PC-3 (cell line): ENCODE data around the gene FAM20B.

ENCODE experiments used
- EZH2 ChIP-seq: fragments of 300-600 bp; sonication (generic); IDR thresholded peaks from one replicate; pipeline ENCODE4 v1.6.1; 2017; ENCODE audit warnings: antibody characterized with exemption, mild to moderate bottlenecking, low read length; ENCODE audit not compliant: unreplicated experiment
- EZH2phosphoT487 ChIP-seq: fragments of 300-600 bp; sonication (generic); IDR thresholded peaks from 2 replicates; pipeline ENCODE4 v1.6.1; 2018; ENCODE audit warnings: mild to moderate bottlenecking, antibody characterized with exemption, low read length, borderline replicate concordance
- TF ChIP-seq, protein P1 (sequence below): fragments of 300-600 bp; sonication (generic); conservative IDR thresholded peaks from 2 replicates; pipeline ENCODE4 v1.5.1; 2017; ENCODE audit warnings: antibody characterized with exemption, low read depth, mild to moderate bottlenecking, low read length

GRCh38 chr1:179046808-179047635 is 21.3 kb downstream of the FAM20B start:
- TF ChIP-seq EZH2 (no peak), EZH2phosphoT487 (no peak)
- TF ChIP-seq, protein P1, sequence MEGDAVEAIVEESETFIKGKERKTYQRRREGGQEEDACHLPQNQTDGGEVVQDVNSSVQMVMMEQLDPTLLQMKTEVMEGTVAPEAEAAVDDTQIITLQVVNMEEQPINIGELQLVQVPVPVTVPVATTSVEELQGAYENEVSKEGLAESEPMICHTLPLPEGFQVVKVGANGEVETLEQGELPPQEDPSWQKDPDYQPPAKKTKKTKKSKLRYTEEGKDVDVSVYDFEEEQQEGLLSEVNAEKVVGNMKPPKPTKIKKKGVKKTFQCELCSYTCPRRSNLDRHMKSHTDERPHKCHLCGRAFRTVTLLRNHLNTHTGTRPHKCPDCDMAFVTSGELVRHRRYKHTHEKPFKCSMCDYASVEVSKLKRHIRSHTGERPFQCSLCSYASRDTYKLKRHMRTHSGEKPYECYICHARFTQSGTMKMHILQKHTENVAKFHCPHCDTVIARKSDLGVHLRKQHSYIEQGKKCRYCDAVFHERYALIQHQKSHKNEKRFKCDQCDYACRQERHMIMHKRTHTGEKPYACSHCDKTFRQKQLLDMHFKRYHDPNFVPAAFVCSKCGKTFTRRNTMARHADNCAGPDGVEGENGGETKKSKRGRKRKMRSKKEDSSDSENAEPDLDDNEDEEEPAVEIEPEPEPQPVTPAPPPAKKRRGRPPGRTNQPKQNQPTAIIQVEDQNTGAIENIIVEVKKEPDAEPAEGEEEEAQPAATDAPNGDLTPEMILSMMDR = no peak
